HG03139 (cell line): ENCODE results near the gene HMG20A.
"Not testable (repeated sequence)": the region's sequence is repeated elsewhere in the genome, so short reads cannot be mapped to it uniquely, and the experiment has no call there.

Experiments
- ATAC-seq: cut with Tn5 transposase; IDR thresholded peaks from one replicate; pipeline ENCODE4 v1.9.1; 2021; ENCODE audit not compliant: unreplicated experiment

The HMG20A gene

GRCh38 chr15:77406173-77406759 is 14.4 kb upstream of the HMG20A start:
- ATAC-seq: not testable (repeated sequence)

DNA sequence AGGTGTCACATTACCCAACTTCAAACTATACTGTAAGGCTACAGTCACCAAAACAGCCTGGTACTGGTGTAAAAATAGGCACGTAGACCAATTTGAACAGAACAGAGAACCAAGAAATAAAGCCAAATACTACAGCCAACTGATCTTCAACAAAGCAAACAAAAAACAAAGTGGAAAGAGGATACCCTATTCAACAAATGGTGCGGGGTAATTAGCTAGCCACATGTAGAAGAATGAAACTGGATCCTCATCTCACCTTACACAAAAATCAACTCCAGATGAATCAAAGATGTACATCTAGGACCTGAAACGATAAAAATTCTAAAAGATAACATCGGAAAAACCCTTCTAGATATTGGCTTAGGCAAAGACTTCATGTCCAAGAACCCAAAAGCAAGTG is 13.8 kb upstream of the HMG20A start:
- no peak for ATAC-seq

GRCh38 chr15:77409259-77410156 is 11.2 kb upstream of the HMG20A start:
- ATAC-seq: no peak

GRCh38 chr15:77410157-77410500 is 10.6 kb upstream of the HMG20A start:
- ATAC-seq: not testable (repeated sequence)

DNA sequence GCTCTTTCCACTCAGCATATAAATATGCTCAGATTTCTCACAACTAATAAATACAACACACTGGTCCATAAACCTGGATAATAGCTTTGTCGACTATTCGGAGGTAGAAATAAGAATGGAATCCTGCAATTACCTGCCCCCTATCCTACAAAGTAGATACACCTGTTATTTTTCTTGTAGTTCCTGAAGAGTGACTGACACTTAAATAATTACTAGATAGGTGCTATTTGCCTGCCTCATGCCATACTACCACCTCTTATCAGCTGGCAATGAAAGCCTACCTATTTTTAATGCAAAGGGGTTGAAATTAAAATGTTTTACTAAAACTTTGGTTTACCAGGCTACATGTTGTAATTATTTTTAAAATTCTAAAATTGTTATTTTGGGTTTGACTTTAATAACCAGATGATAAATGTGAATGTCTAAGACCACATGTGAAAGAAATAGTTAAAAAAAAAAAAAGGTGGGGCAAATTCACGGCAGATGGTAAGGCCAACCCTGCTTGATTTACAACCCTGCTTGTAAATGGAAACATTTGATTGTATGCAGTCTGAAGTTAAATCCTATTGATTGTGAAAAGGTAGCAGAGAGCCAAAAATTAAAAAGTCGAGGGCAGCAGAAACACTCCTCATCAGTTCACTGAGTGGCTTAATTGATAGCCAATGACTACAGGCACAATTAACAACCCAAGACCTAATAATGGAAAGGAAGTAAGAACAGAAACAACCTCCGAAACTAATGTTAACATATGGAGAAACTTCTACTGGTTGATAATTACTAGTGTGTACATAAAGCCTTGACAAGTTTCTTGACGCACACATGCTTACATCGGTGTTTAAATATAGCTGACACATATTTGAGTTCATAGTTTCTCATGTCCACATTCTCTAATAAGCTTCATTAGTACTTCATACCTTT is 9.7 kb upstream of the HMG20A start:
- ATAC-seq: no peak

GRCh38 chr15:77411619-77411976 is 9.1 kb upstream of the HMG20A start:
- ATAC-seq: no peak

DNA sequence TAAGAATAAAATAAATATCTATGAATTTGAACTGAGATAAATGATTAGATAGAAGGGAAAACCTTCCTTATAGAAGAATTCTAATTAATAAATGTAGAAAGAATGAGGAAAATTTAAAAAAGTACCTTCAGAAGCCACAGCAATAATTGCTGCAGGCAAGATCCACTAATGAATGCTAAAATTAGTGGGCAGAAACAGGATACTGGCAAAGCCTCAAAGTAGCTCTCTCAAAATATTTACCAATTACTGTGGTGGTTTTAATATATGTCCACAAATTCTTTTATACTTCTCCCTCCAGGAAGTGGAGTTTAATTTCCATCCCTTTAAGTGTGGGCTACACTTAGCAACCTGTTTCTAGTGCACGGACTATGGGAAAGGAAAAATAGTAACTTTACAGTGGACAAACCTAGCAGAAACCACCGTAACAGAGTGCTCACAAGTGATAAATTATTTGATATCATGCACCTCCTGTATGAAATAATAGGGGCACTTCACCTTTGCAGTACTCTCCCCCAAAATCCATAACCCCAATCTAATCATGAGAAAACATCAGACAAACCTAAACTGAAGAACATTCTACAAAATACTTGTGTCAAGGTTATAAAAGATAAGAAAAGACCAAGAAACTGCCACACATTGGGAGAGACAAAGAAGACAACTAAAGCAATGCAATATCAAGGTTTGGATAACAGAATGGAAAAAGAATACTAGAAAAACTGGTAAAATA is 7.6 kb upstream of the HMG20A start:
- ATAC-seq: no peak

DNA sequence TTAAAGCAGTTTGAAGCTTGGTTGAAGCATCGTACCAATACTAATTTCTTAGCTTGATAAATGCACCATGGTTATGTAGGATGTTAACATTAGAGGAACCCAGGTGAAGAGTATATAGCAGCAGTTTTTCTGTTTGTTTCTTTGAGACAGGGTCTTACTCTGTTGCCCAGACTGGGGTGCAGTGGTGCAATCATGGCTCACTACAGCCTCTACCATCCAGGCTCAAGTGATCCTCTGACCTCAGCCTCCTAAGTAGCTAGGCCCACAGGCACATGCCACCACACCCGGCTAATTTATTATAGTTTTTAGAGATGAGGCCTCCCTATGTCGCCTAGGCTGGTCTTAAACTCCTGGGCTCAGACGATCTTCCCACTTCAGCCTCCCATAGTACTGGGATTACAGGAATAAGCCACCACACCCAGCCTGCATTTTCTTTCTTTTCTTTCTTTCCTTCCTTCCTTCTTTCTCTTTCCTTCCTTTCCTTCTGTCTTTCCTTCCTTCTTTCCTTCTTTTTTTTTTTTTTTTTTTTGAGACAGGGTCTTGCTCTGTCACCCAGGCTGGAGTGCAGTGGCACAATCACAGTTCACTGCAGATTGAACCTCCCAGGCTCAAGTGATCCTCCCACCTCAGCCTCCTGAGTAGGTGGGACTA is 6.9 kb upstream of the HMG20A start:
- no peak for ATAC-seq

- no peak for ATAC-seq
These were observed 5.8 kb upstream of the HMG20A start for GRCh38 chr15:77414789-77415442.

GRCh38 chr15:77415450-77416147 is 5.1 kb upstream of the HMG20A start:
- ATAC-seq: no peak

DNA sequence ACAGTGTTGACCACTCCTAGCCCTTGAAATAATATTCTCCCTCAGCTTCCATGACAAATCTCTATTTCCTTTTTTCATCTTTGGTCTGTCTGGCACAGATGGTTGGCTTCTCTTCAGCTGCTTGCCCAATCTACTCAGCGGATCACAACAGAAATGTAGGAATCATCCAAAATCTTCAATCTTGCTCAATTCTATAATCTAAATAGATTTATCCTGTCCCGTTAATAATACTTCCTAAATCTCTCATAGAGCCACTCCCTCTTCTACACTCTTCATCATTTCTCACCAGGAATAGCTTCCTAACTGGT is 4.6 kb upstream of the HMG20A start:
- no peak for ATAC-seq

GRCh38 chr15:77416954-77417353 is 3.7 kb upstream of the HMG20A start:
- no peak for ATAC-seq

DNA sequence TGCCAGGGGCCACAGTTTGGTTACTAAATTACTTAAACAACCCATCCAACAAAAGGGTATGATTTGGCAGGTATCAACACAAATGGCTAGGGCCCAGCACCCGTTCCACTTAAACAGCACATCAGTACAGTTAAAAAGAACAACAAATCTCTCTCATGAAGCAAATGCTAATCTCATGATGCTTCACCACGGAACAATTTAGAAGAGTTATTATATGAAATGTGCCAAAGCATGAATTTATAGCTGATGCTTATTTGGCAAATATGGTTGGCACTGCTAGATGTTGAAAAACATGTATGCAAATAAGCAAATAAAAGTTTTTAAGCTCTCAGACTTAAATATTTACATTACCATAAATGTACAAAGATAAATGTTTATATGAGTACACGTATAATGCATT is 3.1 kb upstream of the HMG20A start:
- ATAC-seq: no peak

DNA sequence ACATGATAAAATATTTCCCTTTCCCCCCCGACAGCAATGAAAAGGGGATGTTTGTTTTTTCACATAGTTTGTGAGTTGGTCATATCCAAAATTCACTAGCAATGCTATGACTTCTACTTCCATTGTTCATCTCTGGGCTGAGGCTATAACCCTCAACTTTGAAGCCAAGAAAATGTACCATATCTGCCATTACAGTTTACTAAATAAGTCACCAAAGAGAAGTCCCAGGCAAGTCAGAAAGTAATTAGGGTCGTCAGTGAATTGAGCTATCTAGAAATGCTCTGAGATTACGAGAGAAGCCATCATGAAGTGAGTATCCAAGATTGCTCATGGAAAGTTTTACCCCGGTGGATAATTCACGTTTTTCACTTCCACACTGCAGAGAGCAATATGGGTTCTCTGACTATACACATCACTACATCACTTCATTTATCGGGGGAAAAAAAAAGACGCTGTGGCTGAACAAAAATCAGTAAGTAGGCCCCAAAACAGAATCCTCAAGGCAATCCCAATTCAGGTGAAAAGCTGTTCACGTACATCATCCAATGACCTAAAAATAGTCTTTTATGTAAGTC is 2.2 kb upstream of the HMG20A start:
- no peak for ATAC-seq

- ATAC-seq: no peak
These were observed 1.5 kb upstream of the HMG20A start for GRCh38 chr15:77418966-77419835.

DNA sequence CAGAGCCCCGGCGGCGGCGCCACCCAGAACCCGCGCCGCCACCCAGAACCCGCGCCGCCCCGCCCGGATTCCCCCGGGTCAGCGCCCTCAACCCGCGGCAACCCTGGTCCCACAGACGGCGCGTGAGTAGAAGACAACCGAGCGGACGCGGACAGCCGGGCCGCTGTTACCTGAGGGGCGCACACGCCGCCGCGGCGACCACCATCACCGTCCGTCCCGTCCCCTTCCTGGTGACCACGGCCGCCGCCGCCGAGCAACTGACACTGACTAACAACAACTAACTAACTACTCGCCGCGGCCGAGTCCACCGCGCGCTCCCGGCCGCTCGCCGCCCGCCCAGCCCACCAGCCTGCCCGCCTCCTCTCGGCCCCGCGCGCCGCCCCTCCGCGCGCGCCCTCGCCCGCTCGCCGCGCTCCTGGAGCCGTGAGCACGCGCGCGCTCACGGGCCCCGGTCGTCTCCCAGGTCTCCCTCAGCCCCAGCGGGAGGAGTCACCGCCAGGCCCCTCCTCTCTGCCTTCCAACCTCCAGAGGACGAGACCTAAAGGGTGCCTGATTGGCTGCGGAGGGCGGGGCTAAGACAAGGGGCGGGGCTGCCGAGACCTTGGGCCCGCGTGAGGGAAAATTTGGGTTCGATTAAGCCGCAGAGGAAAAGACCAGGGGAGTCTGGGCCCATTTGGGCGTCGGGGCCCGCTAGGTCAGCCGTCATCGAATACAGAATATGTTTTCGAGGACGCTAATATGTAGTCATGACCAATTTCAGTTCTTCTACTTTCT is 665 bp upstream of the HMG20A start, which contains the start of gene PEAK1:
Gene PEAK1 (minus strand): TSS at position 269 of the 774 bp plus-strand sequence. CDS start 238,178 bp downstream, outside the sequence.
- ATAC-seq: peak; percentile 89

GRCh38 chr15:77421370-77421700 is 647 bp downstream of the HMG20A start:
- ATAC-seq: no peak
